ENCODE measurements around the gene IRF2BPL. TPM values are rescaled to one million over a fixed set of nuclear protein-coding genes. Genes with fewer than 3 reads are reported as not detected.

IRF2BPL gene
- total RNA-seq, 1 donor from 2014 or later = 65.6 TPM

GRCh38 chr14:77043984-77044485 is 15.5 kb upstream of the IRF2BPL start:
- no peak overlapping the region for H3K4me3 ChIP-seq (ENCODE audit: low read depth, low read length)
- TF ChIP-seq CTCF (conservative IDR thresholded peaks at IDR 0.05; ENCODE audit: low read depth, low read length) = no peak
- DNase-seq (ENCODE audit: low read depth) = no peak

GRCh38 chr14:77043177-77043983 is 14.9 kb upstream of the IRF2BPL start:
- no peak for DNase-seq (ENCODE audit: low read depth)
- no peak overlapping the region for H3K4me3 ChIP-seq (ENCODE audit: low read depth, low read length)

GRCh38 chr14:77041881-77042545 is 13.5 kb upstream of the IRF2BPL start:
- no peak for TF ChIP-seq CTCF (conservative IDR thresholded peaks at IDR 0.05; ENCODE audit: low read depth, low read length)
- no peak overlapping the region for H3K4me3 ChIP-seq (ENCODE audit: low read depth, low read length)
- DNase-seq (ENCODE audit: low read depth) = no peak

More at GRCh38 chr14:77043177-77043983, 14.9 kb upstream of the IRF2BPL start:
- no peak for TF ChIP-seq CTCF (conservative IDR thresholded peaks at IDR 0.05; ENCODE audit: low read depth, low read length)

GRCh38 chr14:77040741-77041653 is 12.5 kb upstream of the IRF2BPL start:
- no peak for DNase-seq (ENCODE audit: low read depth)
- TF ChIP-seq CTCF (conservative IDR thresholded peaks at IDR 0.05; ENCODE audit: low read depth, low read length) = no peak
- peak overlapping the region; percentile 39 for H3K4me3 ChIP-seq (ENCODE audit: low read depth, low read length)

- peak overlapping the region; percentile 39 for H3K4me3 ChIP-seq (ENCODE audit: low read depth, low read length)
- DNase-seq (ENCODE audit: low read depth) = peak; percentile 92
- TF ChIP-seq CTCF (conservative IDR thresholded peaks at IDR 0.05; ENCODE audit: low read depth, low read length) = no peak
Observed at GRCh38 chr14:77040059-77040740, 11.7 kb upstream of the IRF2BPL start.

All from epithelial cell of proximal tubule (primary cell).